Stimulated activated CD8-positive, alpha-beta memory T cell treated with anti-CD3 and anti-CD28 coated beads, Interleukin-2, amount 100 ng/mL, for 1 hour (primary cell): ENCODE measurements around the gene THSD7B.

Experiments used
- DNase-seq, 2 donors: peaks; one replicate each; pipeline ENCODE4 v3.0.0-alpha.2; 2020; ENCODE audit warnings: low read depth in 2 of 2

The THSD7B gene

GRCh38 chr2:137379186-137379585 is 613.8 kb downstream of the THSD7B start:
- DNase-seq = no peak

GRCh38 chr2:137380610-137381009 is 615.3 kb downstream of the THSD7B start:
- no peak for DNase-seq

GRCh38 chr2:137381731-137382130 is 616.4 kb downstream of the THSD7B start:
- DNase-seq = no peak

DNA sequence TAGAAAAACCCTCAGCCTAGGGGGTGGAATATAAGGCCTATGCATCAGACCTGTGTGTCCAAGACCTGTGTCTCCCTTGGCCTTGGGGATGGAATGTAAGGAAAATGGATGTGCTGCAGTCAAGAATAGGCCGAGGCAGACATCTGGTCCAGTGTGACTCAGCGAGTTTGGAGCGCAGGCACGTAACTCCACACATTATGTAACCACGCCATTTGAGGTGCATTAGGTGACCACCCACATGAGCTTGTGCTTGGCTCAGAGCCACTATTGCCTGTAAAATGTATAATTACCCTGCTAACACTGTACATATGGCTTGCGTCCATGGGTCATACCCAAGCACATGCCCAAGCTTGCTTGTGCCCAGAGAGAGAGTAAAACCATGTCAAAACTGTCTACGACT is 618.0 kb downstream of the THSD7B start:
- DNase-seq = no peak

DNA sequence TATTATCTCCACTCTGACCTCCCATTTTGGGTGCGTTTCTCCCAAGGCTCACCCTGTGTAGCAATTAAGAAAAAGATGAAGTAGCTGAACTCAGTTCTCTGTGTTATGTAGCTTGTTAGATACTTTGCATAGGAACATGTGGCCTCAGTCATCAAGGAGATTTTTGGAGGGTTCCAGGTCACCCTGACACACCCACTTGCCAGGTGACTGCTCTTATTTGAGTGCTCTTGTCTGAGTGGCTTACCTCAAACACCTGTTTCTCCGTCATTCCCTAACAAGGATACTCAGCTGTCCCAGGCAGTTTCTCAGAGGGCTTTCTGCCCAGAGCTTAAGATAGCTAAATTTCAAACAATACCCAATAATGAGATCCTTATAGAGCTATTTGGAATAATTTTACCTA is 621.7 kb downstream of the THSD7B start:
- DNase-seq = no peak

GRCh38 chr2:137405496-137405895 is 640.2 kb downstream of the THSD7B start:
- DNase-seq = no peak

GRCh38 chr2:137411585-137411984 is 646.2 kb downstream of the THSD7B start:
- DNase-seq = no peak

GRCh38 chr2:137420744-137421143 is 655.4 kb downstream of the THSD7B start:
- DNase-seq = no peak

- DNase-seq = no peak
Measured at GRCh38 chr2:137435162-137435561, 669.8 kb downstream of the THSD7B start.

DNA sequence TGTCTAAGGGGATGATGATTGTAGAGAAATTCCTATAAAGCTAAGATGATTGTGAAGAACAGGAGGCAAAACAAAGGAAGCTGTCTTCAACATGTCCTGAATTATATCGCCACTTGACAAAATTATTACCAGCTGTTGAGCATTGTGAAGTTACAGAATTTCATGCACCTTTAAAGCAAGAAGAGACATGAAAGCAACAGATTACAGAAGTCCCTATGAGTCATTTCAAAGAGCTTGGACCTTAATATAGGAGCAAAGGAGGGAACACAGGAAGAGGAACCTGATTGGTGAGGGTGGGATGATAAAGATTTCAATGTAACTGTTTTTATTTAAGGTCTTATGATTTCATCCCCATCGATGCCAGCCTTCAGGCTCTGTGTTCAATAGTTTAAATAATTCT is 672.0 kb downstream of the THSD7B start:
- no peak for DNase-seq

- no peak for DNase-seq
Measured at GRCh38 chr2:137444970-137445369, 679.6 kb downstream of the THSD7B start.

DNA sequence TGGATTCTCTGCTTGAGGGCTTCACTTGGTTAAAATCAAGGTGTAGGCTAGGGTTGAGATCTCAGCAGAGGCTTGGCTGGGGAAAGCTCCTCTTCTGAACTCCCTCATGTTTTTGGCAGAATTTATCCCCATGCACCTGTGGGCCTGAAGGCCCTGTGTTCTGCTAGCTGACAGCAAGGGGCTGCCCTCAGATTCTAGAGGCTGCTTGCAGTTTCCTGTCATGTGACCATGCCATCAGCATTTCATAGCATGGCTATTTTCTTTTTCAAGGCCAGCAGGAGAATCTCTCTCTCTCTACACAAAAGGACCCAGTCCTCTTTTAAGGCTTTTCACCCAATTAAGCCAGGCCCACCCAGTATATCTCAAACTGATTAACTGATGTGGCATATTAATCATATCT is 684.1 kb downstream of the THSD7B start:
- DNase-seq = no peak

- no peak for DNase-seq
Measured at GRCh38 chr2:137454886-137455285, 689.5 kb downstream of the THSD7B start.

DNA sequence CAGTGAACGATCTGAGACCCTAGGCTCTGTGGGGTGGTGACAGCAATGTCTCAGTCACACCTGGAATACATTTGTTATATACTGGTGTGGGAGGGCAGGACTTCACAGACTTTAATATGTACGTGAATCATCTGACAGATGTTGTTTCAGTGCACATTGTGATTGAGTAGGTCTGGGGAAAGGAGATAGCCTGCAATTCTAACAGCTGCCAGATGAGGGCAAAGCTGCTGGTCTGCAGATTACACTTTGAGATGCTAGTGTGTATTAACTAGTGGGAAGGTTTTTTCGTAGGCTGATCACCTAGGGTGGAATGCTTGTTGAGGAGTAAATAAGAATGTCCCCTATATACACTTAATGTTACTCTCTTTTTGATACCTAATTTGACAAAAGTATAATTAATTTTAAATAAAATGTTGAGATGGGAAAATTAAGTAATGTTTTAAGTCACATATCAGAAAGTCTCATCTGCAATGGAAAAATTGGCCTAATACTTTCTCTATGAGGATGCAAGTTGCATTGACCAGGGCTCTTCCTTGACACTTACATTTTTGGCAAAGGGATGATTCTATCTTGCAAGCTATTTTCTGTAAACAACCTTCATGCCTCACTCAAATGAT is 702.0 kb downstream of the THSD7B start:
- DNase-seq = no peak

DNA sequence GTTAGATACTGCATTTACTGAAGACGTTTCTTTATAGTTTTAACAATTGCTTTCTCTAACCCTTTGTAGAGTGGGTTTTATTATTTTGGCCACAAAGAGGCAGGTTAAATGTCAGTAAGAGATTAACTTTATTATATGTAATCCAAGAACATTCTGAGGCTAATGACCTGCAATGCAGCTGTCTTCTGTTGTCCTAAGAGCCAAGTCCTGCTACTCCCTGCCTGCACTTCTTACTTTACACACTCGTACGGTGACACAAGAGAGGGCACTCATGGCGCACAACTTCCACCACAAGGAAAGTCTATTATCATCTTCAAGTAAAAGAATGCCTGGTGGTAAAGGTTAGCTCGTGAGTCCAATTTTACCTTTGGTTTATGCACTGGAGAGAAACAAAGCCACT is 727.9 kb downstream of the THSD7B start:
- no peak for DNase-seq

- no peak for DNase-seq
Measured at GRCh38 chr2:137500599-137500998, 735.3 kb downstream of the THSD7B start.

DNA sequence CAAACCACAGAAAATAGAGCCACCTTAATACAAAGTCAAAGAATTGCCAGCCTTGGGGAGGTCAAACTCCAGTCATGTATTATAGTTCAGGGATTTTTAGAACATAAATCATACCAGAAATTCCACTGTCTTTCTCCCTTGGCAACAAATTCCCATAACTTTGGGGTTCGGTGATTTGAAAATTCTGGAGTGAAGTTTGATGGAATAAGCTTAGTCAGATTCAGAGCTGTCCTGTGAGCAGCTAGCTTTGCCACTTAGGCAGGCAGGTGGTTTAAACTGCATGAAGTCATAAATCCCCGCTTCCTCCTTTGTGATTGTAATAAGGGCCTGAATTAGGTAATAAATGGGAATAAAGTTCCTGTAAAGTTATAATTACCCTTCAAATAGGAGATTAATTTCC is 741.9 kb downstream of the THSD7B start:
- no peak for DNase-seq

DNA sequence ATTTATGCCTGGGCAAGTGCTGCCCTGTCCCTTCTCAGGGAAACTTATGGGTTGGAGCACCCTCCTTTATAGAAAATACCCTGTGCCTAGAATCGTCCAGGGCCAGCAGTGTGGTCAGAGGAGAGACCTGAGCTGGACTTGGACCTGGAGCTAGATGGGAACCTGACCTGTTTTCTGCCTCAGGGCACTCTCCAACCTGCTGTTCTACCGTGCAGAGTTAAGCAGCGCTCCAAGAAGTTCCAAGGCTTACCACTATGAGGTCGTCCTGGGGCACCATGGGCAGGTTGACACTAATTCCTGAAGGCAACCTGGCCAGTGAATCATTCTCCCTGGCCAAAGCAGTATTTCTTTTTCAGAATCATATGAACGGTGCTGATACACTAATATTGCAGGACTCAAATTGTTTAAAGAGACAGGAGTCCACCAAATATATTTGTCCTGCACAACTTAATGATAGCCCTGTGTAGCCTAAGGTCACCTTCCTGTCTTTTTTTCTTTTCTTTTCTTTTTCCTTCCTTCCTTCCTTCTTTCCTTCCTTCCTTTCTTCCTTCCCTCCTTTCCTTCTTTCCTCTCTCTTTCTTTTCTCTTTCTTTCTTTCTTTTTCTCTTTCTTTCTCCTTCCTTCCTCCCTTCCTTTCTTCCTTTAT is 743.5 kb downstream of the THSD7B start:
- DNase-seq = no peak

GRCh38 chr2:137511526-137511925 is 746.2 kb downstream of the THSD7B start:
- no peak for DNase-seq

DNA sequence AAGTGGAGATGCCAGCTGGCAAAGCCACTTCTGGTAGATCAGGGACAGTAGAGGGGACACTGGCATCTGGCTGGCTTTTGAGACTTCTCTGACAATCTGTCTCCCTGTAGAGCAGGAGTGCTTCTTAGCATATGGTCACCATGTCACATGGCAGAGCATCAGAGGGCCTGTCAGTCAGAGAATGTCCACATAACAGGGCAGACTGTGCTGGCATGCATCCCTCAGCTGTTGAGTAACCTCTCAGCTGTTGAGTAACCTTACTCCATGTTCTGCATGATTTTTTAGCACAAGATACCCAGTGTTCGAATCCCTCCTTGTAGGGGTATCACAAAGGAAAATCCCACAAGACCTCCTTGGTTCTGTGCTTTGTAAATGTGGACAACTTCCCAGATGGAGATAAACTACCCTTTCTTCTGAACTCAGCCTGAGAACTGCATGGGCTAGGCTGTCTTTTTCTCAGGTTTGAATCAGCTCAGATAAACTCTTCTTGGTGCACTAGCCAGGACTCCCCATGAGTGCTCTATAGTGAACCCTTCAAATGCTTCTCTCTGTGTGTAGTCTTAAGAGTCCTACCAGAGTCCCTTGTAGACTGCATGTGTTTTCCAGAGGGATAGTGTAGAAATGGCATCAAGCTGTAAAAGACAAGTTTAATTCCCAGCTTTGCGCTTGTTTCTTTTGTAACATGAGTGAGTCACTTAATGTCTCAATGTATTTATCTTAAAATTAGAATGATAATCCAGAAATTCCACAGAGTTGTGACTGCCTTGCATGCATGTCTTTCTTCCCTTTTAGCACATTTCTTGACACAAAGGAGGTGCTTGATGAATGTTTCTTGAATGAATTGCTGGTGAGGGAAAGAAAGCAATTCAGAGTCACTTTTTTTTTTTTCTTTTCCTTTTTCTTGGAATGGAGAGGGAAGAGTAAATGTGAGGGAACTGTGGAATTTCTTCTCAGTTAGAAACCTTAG is 756.6 kb downstream of the THSD7B start:
- DNase-seq = no peak

DNA sequence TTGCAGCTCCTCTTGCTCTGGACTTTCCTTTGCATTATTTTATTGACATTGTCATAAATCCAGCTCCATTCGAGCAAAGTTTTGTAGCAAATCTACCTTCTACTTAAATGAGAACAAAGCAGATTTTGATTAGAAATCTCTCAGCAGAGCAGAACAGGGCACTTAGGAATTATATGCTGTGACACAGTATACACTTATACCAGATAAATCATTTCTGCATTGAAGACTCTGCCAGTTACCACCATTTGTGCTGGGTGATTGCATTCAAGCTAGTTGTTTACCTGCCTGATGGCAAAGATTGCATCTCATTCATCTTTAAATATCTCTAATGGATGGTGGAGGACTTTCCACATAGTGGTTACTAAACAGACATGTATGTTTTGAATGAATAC is 757.3 kb downstream of the THSD7B start:
- DNase-seq = no peak

- no peak for DNase-seq
Measured at GRCh38 chr2:137523931-137524330, 758.6 kb downstream of the THSD7B start.

- DNase-seq = no peak
Measured at GRCh38 chr2:137525132-137525531, 759.8 kb downstream of the THSD7B start.
